ENCODE data around the gene RNF183.
"Not testable (repeated sequence)": the region's sequence is repeated elsewhere in the genome, so short reads cannot be mapped to it uniquely, and the experiment has no call there.

RNF183 gene

DNA sequence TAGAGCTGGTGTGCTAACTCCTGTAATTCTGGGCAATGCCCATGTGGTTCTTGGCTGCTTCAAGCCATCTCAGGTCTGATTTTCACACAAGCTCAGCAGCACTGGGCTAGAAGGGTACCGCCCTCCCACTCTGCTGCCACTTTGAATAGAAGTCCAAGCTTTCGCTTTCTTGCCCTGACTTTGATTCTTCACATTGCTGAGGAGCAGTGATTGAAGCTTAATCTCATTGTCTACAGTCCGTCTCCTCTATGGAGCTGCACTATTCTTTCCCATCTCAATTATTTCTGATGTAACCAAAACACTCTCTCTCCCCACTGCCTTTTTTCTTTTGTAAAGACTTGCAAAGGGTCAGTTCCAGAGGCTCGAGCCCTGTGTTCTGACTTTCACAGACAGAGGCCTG lies 12.9 kb upstream of the RNF183 start:
- DNase-seq (ENCODE audit: low spot score): no peak

DNA sequence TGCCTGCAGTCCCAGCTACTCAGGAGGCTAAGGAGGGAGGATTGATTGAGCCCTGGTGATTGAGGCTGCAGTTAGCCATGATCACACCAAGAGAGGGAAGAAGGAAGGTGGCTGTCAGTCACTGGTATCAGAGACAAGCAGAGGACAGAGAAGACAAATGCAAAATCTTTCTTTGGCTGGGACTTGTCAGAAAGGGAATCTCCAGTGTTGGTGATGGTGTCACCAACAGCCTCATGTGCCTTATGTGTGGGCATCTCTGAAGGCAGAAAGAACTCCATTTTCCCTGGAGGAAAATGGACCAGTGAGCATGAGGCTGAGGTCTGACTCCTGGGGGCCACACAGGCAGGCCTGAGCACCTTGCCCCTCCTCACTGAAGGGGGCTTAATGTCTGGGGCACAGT lies 12.1 kb upstream of the RNF183 start:
- no peak for DNase-seq (ENCODE audit: low spot score)

DNA sequence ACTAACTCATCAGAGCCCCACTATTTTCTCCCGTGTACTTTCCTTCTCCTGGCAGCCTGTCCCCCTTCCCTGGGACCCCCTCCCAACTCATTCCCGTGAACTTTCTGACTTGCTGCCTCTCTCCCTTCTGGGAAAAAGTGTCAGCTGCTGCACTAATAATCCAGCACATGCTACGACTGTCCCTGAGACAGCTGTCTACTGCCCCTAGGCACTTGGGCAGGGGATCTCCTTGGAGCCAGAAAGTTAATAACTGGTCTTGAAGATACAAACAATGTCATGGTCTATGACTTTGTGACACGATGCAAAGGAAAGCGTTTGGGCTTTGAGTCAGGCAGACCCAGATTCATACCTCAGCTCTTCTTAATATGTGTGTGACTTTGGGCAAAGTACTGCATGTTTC lies 10.1 kb upstream of the RNF183 start:
- DNase-seq (ENCODE audit: low spot score): no peak

DNA sequence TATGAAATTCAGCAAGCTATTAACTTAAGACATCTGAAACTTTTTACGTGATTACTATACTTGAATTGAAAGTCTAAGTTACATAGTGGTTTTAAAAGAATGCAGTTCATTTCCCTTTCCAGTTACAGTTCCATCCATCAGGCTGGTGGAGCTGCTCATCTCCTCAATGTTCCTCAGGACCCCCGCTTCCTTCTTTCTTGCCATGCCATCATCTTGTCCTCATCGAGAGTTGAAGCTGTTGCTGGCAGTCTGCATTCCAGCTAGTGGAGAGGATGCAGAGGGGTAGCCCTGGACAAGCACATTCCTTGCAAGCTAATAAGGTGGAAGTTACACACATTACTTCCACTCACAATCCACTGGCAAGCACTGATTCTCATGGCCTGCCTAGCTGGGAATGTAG lies 8.8 kb upstream of the RNF183 start:
- no peak for DNase-seq (ENCODE audit: low spot score)

DNA sequence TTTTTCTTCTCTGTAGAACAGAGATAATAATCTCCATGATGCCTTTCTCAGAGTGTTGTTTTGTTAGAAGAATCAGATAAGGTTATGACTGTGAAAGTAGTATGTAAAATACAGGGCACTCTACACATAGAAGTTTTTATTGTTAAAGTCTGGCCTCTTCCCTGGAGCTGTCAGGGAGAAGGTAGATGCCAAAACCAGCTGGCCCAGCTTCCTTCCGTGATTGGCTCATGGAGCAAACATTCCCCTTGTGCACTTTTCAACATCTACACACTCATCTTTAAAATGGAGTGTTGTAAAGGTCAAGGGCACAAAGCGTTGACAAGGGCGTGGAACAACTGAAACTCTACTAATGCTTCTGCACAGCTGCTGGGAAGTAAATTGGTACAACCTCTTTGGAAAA lies 7.4 kb upstream of the RNF183 start:
- no peak for DNase-seq (ENCODE audit: low spot score)

DNA sequence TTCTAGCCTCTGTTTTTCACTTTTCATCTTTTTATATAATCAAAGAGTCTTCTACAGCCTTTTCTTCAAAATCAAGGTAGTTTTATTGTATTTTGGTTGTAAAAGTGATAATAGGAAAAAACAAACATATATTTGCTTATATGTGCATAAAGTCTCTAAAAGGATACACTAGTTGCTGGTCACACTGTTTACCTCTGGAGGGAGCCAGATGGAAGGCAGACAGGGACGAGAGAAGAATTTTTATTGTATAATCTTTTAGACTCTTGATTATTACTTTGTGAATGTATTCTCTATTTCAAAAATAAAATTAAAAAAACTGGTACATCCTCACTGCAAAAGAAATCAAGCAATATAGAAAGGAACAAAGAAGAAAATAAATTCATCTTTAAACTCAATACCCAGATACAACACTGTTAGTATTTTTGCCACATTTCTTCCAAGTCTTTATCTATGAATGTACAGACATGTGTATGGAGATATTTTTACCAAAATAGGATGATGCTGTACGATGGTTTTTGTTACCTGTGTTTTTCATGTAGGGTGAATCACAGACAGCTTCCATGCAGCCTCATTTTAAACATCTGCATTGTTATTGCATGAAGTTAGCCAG lies 6.1 kb upstream of the RNF183 start:
- DNase-seq (ENCODE audit: low spot score): peak; percentile 33

DNA sequence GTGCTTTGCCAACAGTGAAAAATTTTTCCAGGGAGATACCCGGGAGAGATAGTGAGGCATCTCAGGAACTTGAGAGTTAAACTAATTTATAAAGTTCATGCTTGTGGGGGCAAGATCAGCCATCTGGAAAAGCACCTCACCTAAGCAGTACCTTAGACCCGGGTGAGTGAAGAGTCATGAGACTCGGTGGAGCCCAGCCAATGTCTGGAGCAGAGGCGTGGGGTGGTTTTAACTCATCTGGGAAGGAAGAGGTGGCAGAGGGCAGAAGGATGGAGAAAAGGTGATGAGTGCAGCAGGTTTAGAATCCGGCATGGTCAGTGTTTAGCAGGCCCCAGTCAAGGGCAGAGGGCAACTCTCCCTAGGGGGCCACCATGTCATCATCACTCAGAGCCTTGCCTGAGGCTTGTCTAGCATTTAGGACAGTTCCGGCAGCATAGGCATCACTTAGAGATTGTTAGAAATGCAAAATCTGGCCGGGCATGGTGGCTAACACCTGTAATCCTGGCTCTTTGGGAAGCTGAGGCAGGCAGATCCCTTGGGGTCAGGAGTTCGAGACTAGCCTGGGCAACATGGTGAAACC lies 4.3 kb upstream of the RNF183 start:
- DNase-seq (ENCODE audit: low spot score): no peak

DNA sequence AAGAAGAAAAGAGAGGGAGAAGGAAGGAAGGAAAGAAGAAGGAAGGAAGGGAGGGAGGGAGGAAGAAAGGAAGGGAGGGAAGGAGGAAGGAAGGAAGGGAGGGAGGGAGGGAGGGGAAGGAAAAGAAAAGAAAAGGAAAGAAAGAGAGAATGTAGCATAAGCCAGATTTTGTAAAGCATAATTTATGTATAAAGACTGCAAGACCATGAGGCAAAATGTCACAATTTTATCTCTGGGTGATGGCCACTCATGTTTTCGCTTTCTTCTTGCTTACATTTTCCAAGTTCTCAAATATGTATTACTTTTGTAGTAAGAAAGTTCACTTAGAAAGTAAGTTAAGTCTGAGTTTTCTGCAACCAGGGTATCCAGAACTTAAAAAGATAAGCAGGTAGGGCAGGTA lies 3.4 kb upstream of the RNF183 start:
- DNase-seq (ENCODE audit: low spot score): no peak

DNA sequence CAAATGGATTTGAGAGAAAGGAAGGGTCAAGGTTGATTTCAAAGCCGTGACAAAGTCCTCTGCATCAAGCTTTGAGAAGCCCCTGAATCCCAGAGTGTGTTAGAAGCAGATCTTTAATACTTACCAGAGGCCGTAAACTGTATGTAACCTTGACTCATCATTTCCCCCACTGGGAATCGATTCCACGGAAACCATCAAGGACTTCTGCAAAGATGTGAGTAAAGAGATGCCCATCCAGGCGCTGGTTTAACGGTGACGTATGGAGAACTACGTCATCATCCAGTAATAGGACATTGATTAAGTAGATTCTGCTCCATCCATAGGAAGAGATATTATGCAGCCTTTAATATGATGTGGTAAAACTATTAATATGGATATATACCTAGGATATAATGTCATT lies 1.6 kb downstream of the RNF183 start:
- DNase-seq (ENCODE audit: low spot score): no peak

DNA sequence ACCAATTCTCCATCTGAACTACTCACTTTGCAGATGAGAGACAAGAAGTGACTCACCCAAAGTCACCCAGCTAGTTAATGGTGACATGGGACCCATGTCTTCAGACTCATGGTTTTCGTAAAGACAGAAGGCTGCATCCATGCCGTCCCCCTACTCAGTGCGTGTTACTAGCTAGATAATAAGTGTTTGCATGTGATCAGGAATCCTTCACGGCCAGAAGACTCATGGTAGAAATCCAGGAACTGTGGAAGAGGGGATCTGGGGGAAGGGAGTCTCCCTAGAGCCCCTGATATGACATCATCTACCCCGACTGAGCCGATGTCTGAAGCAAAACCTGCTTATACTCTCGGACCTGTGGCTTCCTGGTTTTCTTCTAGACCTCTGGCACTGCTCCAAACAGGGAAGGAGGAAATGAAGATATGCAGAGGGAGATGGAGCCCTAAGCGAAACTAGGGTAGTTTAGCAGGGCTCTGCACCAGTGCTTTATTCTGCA lies 3.3 kb downstream of the RNF183 start:
- no peak for DNase-seq (ENCODE audit: low spot score)

DNA sequence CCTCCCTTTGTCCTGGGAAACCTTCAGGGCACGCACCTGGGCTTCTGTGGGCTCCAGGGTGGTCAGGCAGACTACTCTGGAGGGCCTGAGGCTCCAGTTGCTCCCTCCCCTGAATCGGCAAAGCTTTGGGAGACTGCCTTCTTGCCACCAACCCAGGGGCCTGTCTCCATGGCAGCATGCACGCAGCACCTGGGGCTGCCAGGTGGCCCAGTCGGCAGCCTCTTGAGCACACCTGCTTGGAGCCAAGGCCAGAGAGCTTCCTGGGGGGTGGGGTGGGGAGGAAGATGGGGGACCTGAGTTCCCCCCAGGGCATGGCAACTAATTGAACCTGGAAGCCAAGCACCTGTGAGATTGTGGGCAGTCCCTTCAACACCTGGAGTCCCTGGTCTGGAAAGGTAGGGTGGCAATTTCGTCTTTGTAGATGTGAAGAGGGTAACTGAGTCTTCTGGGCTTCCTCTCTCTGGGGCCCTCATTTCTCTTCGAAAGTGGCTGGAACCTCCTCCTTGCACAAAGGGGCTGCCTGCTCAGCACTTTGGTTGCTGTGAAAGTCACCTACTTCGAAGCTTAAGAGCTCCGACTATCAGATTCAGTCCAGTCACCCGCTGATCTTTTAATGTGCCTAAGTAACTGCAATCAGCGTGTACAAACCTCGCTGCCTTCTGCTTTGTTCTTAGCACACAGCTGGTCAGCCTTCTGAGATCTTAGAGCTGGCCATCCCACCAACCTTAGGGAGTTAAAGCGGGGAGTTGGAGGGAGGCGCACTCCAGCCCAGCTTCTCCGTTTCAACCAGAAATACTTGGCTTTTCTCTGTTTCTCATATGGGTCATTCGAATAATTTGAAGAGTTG lies 4.0 kb downstream of the RNF183 start:
- no peak for DNase-seq (ENCODE audit: low spot score)

DNA sequence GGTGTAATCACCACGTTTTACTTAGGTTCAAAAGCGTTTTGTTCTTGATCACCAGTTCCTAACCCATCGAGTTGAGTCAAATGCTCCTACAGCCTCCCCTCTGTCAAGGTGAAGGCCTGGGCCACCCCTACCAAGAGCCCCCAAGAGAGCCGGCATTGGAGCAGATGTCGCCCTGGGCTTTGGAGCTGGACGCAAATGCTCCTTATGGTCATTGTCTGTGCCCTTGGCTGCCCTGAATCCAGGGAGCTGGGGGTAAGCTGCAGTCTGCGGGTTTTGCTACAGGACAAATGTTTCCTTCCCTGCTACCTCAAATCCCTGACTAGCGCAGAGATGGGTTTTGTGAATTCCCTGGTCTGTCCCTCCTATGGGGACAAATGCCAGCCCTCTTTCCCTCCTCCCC lies 4.9 kb downstream of the RNF183 start:
- DNase-seq (ENCODE audit: low spot score): no peak

DNA sequence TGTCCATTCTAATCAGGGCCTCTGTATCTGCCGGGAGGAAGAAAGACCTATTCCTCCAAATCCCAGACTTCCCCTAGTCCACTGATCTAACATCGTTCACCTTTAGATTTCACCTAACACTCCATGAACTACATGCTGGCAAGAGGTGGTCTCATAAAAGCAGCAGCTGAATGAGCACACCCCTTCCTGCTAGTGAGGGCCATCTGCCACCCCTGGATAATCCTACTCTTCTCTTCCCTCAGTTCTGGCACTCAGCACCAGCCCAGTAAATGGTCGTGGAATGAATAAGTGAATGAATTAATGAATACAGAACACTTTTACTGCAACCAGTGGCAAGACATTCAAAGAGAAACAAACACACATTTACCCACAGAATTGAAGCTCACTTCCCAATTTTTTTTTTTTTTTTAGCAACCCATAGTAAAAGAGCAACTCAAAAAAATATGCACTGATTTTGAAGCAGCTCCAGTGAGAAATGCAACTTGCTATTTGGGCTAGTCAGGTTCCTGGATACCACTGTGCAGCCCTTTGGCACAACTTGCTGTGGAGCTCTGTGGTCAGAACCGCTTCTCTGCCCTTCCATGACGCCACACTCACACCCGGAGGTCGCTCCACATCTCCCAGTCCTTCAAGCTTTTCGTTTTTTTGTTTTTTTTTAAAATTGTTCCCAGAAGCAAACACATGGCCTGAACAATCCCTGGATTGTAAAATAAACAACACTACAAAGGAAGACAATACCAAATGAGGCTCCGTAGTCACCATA lies 6.2 kb downstream of the RNF183 start:
- DNase-seq (ENCODE audit: low spot score): no peak

DNA sequence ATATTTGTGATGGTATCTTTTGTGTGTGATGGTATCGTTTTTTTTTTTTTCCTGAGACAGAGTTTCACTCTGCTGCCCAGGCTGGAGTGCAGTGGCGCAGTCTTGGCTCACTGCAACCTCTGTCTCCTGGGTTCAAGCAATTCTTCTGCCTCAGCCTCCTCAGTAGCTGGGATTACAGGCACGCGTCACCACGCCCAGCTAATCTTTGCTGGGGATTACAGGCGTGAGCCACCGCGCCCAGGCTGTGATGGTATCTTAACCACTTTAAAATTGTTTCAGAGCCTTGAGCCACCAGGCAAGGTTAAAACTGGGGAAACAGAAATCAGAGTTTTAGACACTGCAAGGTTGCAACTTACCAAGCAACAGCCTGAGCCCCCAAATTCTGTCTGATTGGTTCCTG lies 6.9 kb downstream of the RNF183 start:
- DNase-seq (ENCODE audit: low spot score): not testable (repeated sequence)

DNA sequence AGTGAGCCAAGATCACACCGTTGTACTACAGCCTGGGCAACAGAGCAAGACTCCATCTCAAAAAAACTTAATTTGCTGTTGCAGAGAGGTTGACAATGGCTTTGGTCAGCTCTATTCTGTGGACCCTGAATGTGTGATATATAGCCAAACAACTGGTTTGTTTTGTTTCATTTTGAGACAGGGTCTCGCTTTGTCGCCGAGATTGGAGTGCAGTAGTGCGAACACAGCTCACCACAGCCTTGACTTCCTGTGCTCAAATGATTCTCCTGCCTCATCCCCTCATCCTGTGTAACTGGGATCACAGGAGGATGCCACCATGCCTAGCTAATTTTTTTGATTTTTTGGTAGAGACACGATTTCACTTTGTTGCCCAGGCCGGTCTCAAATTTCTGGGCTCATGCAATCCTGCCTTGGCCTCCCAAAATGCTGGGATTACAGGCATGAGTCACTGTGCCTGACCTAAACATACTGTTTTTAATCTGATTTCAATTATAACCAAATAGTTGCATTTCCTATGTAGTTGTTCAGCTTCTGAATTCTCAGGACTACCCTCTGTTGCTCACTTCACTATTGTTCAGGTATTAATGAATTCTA lies 9.8 kb downstream of the RNF183 start:
- no peak for DNase-seq (ENCODE audit: low spot score)

DNA sequence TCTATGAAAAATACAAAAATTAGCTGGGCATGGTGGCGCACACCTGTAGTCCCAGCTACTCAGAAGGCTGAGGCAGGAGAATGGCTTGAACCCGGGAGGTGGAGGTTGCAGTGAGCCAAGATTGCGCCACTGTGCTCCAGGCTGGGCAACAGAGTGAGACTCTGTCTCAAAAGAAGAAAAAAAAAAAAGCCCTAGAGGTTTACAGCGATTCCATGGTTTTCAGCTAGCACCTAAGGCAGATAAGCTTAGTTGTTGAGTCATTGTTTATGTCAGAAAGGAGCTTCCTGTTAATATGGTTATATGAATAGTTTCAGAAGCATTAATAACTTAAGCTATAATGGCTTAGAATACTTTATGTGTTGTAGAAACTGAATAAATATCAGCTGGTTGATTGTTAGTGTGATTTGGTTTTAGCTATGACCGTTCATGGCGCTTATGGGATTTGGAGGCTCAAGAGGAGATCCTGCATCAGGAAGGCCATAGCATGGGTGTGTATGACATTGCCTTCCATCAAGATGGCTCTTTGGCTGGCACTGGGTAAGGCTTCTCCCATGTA lies 13.0 kb downstream of the RNF183 start:
- DNase-seq (ENCODE audit: low spot score): no peak

DNA sequence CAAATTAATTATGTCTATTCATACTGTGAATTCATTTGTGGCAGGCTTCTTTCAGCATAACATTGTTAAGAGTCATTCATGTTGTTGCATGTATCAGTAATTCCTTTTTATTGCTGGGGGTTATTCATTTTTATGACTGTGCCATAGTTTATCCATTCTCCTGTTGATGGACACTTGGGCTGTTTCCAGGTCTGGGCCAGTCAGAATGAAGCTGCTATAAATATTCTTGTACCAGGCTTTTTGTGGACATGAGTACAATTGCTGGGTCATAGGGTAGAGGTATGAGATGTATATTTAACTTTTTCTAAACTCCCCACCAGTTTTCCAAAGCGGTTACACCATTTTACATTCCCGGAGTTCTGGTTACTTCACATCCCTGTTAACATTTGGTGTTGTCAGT lies 14.1 kb downstream of the RNF183 start:
- no peak for DNase-seq (ENCODE audit: low spot score)

DNA sequence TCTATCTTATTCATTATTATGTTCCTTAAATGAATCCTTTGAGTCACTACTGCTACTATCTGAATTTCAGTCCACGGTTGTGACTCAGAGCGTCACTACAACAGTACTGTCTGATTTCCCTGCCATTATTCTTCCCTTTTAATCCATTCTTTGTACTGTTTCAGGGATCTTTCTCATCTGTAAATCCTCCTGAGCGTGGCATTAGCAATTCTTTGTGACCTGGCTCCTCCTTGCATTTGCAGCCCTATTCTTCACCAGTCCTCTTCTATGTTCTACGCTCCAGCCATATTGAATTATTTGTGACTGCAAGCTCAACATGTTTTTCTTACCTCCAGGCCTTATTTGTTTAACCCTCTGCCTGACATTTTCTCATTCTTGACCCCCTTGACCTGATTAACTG lies 21.8 kb downstream of the RNF183 start:
- no peak for DNase-seq (ENCODE audit: low spot score)

DNA sequence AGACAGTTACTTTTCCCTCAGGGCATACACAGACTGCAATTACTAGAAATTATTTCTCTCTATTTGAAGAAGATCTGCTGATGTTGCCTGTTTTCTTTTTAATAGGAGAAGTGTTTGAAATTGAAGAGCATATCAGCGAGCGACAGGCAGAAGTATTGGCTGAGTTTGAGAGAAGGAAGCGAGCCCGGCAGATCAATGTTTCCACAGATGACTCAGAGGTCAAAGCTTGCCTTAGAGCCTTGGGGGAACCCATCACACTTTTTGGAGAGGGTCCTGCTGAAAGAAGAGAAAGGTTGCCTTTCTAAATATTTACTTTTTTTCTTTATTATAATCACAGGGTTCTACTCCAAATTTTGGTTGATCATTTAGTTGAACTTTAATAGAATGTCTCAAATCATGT lies 24.3 kb downstream of the RNF183 start:
- no peak for DNase-seq (ENCODE audit: low spot score)

DNA sequence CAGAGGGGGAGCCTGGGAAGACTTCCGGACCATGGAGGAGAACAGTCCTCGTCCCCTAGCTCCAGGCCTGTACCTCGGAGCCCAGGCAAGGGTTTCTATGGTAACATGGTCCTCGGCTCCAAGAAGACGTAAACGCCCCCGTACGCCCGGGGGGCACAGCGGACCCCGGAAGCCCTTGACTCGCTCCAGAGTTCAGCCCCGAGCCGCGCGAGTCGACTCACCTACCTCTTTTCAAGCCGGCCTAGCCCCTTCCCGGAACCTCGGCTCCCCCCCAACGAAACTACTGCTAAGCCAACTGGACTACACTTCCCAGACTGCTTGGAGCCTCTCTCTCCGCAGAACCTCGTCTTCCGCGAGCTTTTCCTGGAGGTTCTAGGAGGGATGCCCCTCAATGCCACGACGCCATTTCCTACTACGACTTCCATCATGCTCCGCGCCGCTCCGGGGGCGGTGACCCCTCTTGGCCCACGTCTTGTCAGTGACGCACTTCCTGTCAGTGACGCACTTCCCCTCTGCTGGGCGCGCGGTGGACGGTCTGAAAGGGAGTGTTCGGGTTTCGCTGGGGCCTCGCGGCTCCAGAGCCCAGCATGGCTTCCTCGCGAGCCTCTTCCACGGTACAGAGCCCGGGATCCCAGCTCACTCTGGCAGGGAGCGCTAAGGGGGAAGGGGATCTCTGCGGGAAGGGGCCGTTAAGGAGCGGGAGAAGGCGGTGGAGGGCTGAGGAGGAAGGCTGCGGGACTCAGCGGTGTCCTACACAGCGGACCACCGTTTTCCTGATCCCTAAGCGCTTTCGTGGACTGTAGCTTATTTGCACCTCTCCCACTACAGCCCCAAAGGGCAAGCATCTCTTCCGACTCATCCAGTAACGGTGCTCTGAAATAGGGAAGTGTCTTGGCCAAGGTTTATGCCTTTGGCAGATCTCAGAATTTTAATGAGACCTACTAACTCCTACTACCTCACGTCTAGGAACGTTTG lies 27.7 kb downstream of the RNF183 start, which contains the start of the genes CDC26 and PRPF4:
Gene CDC26, minus strand, starts transcription at position 416 of the 975 bp plus-strand sequence. CDS start 3,065 bp downstream, outside the sequence.
Gene PRPF4, plus strand, starts transcription at position 502 of the 975 bp plus-strand sequence. Its CDS starts 86 bp downstream, at position 588.
- DNase-seq (ENCODE audit: low spot score): peak; percentile 99
